ENCODE data around the gene TTBK2. TPM values are rescaled to one million over a fixed set of nuclear protein-coding genes. Genes with fewer than 3 reads are reported as not detected.

Gene TTBK2
- polyA plus RNA-seq, 4 donors, result 8.1 to 12.2 (median 10.0) TPM

DNA sequence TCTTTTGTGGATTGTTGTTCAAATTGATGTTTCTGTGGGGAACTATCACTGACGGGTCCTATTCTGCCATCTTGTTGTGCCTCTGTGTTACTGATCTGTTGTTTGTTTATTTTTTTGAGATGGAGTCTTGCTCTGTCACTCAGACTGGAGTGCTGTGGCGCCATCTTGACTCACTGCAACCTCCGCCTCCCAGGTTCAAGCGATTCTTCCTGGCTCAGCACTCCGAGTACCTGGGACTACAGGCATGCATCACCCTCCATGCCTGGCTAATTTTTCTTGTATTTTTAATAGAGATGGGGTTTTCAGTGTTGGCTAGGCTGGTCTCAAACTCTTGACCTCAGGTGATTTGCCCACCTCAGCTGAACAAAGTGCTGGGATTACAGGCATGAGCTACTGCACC is 215.2 kb downstream of the TTBK2 start:
- DNase-seq (ENCODE audit: low read depth in 4 of 4, low spot score in 2 of 4), result no peak

DNA sequence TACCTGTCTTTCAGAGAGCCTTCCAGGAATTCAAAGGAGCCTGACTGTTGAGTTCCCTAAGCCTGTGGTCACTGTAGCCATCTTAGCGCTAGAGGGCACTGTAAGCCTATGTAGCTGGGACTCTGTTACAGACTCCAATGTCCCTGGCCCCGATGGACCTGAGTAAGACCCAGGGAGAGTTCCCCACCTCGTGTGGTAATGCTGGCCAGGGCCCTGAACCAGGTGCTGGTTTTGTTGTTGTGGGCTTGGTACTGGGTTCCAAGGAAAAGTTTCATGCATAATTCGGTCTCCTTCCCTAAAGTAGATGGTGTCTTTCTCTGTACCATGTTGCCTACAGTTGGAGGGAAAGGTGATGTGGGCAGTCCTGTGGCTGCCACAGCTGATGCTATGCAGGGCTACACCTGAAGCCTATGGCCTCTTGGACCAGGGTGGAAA is 216.1 kb downstream of the TTBK2 start:
- DNase-seq (ENCODE audit: low read depth in 4 of 4, low spot score in 2 of 4), result peak; percentile 18 to 55 (median 26)

DNA sequence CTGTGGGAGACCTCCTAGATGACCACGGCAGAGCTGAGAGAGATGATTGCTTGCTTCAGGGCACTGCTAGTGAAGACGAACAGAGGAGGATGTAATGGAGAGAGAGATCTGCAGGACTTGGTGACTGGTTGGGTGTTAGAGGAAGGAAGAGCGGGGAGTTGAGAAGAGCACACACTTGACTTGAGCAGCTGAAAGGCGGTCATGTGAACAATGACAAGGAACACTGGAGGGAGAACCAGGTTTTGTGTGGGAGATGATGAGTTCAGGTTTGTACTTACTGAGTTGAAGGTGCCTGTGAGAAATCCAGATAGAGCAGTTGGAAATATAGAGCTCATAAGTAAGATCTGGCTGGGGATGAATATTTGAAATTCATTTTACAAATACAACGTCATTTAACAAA is 224.0 kb downstream of the TTBK2 start:
- DNase-seq (ENCODE audit: low read depth in 4 of 4, low spot score in 2 of 4), result no peak

DNA sequence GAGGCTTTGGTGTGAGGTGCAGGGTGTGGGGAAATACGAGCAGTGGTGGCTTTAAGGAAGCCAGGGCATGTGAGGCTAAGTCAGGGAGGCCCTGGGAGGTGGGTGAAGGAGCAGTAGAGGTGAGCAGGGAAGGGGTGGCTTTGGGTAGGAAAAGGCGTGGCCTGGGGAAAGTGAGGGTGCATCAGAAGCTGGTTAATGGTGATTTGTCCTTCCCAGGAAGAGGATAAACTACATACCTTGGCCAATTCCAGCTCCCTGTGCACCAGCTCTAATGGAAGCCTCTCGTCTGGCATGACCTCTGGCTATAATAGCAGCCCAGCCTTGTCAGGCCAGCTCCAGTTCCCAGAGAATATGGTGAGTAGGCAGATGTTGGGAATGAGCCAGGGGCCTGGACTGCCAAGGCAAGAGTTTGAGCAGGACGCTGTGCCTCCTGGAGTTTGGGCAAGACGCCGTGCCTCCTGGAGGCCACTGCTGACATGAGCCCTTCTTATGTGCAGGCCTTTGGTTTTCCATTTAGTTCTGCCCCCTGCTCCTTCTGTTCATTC is 225.0 kb downstream of the TTBK2 start:
- no peak for DNase-seq (ENCODE audit: low read depth in 4 of 4, low spot score in 2 of 4)

DNA sequence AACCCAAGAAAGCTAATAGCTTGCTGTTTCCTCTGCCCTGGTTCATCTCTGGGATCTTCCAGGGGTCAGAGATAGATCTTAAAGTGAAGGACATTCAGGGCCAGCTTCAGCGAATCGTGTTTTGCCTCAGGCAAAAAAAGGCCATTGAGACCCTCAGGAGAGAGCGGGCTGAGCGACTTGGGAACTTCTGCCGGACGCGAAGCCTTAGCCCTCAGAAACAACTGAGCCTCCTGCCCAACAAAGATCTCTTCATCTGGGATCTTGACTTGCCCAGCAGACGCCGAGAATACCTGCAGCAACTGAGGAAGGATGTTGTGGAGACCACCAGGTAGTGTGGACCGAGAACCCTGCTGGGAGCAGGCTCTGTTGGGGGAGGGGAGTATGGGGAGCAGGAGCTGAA is 226.2 kb downstream of the TTBK2 start:
- DNase-seq (ENCODE audit: low read depth in 4 of 4, low spot score in 2 of 4), result no peak

DNA sequence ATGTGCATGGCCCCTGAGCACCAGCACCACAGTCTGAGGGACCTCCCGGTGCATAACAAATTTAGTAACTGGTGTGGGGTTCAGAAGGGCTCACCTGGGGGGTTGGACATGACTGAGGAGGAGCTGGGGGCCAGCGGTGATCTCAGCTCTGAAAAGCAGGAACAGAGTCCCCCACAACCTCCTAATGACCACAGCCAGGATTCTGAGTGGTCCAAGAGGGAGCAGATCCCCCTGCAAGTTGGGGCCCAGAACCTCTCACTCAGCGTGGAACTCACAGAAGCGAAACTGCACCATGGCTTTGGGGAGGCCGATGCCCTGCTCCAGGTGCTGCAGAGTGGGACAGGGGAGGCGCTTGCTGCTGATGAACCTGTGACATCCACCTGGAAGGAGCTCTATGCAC is 226.6 kb downstream of the TTBK2 start:
- DNase-seq (ENCODE audit: low read depth in 4 of 4, low spot score in 2 of 4), result no peak

DNA sequence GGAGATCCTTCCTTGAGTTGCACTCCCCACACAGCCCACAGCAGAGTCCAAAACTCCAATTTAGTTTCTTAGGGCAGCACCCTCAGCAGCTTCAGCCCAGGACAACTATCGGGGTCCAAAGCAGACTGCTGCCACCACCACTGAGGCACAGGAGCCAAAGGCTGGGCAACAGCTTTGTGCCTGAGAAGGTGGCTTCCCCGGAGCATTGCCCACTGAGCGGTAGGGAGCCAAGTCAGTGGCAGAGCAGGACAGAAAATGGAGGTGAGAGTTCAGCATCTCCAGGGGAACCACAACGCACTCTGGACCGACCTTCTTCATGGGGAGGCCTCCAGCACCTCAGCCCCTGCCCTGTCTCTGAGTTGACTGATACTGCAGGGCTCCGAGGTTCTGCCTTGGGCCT is 227.1 kb downstream of the TTBK2 start:
- DNase-seq (ENCODE audit: low read depth in 4 of 4, low spot score in 2 of 4), result no peak

DNA sequence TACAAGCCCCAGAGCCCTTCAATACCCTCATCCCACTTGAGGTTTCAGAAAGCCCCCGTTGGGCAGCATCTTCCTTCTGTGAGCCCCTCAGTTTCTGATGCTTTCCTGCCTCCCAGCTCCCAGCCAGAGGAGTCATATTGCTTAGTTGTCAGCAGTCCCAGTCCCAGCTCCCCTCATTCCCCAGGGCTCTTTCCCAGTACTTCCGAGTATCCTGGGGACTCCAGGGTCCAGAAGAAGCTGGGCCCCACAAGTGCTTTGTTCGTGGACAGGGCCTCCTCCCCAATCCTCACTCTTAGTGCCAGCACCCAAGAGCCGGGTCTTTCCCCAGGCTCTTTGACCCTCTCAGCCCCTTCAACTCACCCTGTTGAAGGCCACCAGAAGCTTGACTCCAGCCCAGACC is 227.6 kb downstream of the TTBK2 start:
- no peak for DNase-seq (ENCODE audit: low read depth in 4 of 4, low spot score in 2 of 4)

DNA sequence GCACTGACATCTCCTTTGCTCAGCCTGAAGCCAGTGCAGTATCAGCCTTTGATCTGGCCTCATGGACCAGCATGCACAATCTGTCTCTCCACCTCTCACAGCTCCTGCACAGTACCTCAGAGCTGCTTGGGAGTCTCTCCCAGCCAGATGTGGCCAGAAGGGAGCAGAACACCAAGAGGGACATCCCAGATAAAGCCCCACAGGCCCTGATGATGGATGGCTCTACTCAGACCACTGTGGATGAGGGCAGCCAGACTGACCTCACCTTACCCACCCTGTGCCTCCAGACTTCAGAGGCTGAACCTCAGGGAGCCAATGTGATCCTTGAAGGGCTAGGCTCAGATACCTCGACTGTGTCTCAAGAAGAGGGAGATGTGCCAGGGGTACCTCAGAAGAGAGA is 228.0 kb downstream of the TTBK2 start:
- no peak for DNase-seq (ENCODE audit: low read depth in 4 of 4, low spot score in 2 of 4)

DNA sequence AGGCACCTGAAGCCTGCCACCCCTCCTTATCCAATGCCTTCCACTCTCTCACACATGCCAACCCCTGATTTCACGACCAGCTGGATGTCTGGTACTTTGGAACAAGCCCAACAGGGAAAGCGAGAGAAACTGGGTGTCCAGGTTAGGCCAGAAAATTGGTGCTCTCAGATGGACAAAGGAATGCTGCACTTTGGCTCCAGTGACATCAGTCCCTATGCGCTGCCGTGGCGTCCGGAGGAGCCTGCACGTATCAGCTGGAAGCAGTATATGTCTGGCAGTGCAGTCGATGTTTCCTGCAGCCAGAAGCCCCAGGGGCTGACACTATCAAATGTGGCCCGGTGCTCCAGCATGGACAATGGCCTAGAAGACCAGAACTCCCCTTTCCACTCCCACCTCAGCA is 228.8 kb downstream of the TTBK2 start:
- DNase-seq (ENCODE audit: low read depth in 4 of 4, low spot score in 2 of 4), result no peak

DNA sequence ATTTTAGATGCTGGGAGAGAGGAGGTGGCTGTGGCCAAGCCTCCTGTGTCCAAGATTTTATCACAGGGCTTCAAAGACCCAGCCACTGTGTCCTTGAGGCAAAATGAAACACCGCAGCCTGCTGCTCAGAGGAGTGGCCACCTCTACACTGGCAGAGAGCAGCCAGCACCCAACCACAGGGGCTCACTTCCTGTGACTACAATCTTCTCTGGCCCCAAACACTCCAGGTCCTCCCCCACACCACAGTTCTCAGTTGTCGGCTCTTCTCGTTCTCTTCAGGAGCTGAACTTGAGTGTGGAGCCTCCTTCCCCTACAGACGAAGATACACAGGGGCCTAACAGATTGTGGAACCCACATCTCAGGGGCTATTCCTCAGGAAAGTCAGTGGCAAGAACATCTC is 229.3 kb downstream of the TTBK2 start:
- no peak for DNase-seq (ENCODE audit: low read depth in 4 of 4, low spot score in 2 of 4)

Other genes with a start within 250 kb of the TTBK2 start
- 10 to 100 TPM; 15.5 to 25.8 (median 20.7) TPM for gene CDAN1, start 183.7 kb downstream of the TTBK2 start, polyA plus RNA-seq (ENCODE audit: insufficient read length in 4 of 4)
- 10 to 100 TPM; 18.4 to 28.8 (median 24.0) TPM for gene UBR1, start 185.3 kb upstream of the TTBK2 start, polyA plus RNA-seq (ENCODE audit: insufficient read length in 4 of 4)
- gene TMEM62, start 212.8 kb upstream of the TTBK2 start, polyA plus RNA-seq (ENCODE audit: insufficient read length in 4 of 4), result 10 to 100 TPM; 15.8 to 17.7 (median 16.3) TPM

All from left renal cortex interstitium (tissue), 4 donors.